ENCODE measurements around the gene MAJIN. TPM values are rescaled to one million over a fixed set of nuclear protein-coding genes. Genes with fewer than 3 reads are reported as not detected.

The MAJIN gene
- total and polyA plus RNA-seq, 9 of the 15 experiments (the other 6 are each of a cell fraction or from before 2014, with no cell fraction given), result 0.17 to 0.83 (median 0.24) TPM; not detected in 2

DNA sequence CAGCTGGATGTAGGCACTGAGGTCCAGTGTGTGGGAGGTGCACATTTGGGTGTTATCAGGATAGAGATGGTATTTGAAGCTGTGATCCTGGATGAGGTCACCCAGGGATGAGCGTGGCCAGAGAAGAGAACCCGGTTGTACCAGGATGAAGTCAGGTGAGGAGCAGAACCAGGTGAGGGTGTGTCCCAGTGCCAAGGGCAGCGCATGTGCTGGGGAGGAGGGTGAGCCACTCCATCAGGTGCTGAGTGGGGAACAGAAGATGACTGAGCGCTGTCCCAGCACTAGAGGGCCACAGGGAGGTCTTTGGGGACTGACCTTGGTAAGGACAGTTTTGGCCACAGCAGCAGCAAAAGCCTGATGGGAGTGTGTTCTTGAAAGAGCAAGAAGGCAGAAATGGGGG lies 44.8 kb upstream of the MAJIN start (continued):
- TF ChIP-seq KLF6 (CRISPR knock-in tag; IDR thresholded peaks at IDR 0.05; ENCODE audit: borderline replicate concordance), result no peak
- TF ChIP-seq POU5F1 (IDR thresholded peaks at IDR 0.05; ENCODE audit: borderline replicate concordance, low read depth, low read length, partially characterized antibody), result no peak
- no peak for TF ChIP-seq TRIM25 (IDR thresholded peaks at IDR 0.05; ENCODE audit: borderline replicate concordance)
- TF ChIP-seq ZNF212 (CRISPR knock-in tag; IDR thresholded peaks at IDR 0.05), result no peak
- TF ChIP-seq, protein P1, sequence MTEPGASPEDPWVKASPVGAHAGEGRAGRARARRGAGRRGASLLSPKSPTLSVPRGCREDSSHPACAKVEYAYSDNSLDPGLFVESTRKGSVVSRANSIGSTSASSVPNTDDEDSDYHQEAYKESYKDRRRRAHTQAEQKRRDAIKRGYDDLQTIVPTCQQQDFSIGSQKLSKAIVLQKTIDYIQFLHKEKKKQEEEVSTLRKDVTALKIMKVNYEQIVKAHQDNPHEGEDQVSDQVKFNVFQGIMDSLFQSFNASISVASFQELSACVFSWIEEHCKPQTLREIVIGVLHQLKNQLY (CRISPR knock-in tag; conservative IDR thresholded peaks at IDR 0.05), result no peak
- no peak for TF ChIP-seq NR1H2 (CRISPR knock-in tag; IDR thresholded peaks at IDR 0.05)
- TF ChIP-seq ATF7 (IDR thresholded peaks at IDR 0.05), result no peak
- no peak for TF ChIP-seq ELK3 (CRISPR knock-in tag; IDR thresholded peaks at IDR 0.05)
- TF ChIP-seq, protein P2, sequence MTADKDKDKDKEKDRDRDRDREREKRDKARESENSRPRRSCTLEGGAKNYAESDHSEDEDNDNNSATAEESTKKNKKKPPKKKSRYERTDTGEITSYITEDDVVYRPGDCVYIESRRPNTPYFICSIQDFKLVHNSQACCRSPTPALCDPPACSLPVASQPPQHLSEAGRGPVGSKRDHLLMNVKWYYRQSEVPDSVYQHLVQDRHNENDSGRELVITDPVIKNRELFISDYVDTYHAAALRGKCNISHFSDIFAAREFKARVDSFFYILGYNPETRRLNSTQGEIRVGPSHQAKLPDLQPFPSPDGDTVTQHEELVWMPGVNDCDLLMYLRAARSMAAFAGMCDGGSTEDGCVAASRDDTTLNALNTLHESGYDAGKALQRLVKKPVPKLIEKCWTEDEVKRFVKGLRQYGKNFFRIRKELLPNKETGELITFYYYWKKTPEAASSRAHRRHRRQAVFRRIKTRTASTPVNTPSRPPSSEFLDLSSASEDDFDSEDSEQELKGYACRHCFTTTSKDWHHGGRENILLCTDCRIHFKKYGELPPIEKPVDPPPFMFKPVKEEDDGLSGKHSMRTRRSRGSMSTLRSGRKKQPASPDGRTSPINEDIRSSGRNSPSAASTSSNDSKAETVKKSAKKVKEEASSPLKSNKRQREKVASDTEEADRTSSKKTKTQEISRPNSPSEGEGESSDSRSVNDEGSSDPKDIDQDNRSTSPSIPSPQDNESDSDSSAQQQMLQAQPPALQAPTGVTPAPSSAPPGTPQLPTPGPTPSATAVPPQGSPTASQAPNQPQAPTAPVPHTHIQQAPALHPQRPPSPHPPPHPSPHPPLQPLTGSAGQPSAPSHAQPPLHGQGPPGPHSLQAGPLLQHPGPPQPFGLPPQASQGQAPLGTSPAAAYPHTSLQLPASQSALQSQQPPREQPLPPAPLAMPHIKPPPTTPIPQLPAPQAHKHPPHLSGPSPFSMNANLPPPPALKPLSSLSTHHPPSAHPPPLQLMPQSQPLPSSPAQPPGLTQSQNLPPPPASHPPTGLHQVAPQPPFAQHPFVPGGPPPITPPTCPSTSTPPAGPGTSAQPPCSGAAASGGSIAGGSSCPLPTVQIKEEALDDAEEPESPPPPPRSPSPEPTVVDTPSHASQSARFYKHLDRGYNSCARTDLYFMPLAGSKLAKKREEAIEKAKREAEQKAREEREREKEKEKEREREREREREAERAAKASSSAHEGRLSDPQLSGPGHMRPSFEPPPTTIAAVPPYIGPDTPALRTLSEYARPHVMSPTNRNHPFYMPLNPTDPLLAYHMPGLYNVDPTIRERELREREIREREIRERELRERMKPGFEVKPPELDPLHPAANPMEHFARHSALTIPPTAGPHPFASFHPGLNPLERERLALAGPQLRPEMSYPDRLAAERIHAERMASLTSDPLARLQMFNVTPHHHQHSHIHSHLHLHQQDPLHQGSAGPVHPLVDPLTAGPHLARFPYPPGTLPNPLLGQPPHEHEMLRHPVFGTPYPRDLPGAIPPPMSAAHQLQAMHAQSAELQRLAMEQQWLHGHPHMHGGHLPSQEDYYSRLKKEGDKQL (CRISPR knock-in tag; IDR thresholded peaks at IDR 0.05; ENCODE audit: borderline replicate concordance), result no peak
- no peak for TF ChIP-seq PHB (CRISPR knock-in tag; IDR thresholded peaks at IDR 0.05)
- no peak for TF ChIP-seq KHSRP (IDR thresholded peaks at IDR 0.05)
- no peak for TF ChIP-seq SFPQ (IDR thresholded peaks at IDR 0.05; ENCODE audit: low read depth, low read length)
- TF ChIP-seq ZNF224 (CRISPR knock-in tag; IDR thresholded peaks at IDR 0.05), result no peak
- no peak for TF ChIP-seq ZNF655 (CRISPR knock-in tag; IDR thresholded peaks at IDR 0.05)
- no peak for TF ChIP-seq KDM2B (CRISPR knock-in tag; IDR thresholded peaks at IDR 0.05)
- TF ChIP-seq BHLHE40 (IDR thresholded peaks at IDR 0.05; ENCODE audit: low read length), result 0 out of 2 replicates have a peak, but pooled peaks have one; percentile 9

All from K562 (cell line).